Measurements from ENCODE around the gene RAB40C. TPM values are rescaled to one million over a fixed set of nuclear protein-coding genes. Genes with fewer than 3 reads are reported as not detected.
A peak's percentile ranks its signal among the peaks of the same experiment; 100 is the strongest.

The RAB40C gene
- polyA plus RNA-seq, 12 donors = 8.8 to 25.9 (median 10.6) TPM; not detected in 1

DNA sequence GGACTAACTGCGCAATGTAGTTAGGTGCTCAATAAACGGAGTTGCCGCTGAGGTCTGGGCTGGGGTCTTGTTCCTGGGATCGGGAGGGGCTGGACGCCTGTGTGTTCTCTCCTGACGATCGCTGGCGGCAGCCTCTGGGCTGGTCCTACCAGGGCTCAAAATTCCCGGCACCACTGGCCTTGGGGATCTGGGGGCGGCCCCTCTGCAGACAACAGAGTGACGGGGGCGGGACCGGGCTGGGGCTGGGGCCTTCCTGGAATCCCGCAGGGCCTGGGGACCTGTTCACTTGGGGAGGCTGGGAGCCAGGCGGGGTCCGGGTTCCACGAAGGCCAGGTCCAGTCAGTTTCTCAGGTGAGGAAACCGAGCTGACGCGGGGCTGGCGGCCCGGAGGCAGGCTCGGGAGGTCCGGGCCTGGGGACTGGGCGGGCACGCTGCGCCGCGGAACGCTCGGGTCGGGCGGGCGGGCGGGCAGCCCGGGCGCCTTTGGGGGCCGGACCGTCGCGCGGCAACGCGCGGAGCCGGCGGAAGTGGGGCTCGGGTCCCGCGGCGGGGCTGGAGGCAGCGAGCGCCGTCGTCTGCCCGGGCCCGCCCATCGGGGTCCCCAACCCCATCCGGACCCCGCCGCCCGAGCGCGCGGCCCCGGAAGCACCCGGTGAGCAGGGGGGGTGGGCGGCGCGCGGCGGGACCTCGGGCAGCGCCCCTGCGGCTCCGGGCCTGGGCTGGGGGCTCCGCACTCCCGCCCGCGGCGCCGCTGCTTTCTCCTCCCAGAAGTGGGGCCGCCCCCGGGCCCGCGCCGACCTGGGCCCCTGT is 20.2 kb upstream of the RAB40C start, which contains the start of gene PIGQ:
Gene PIGQ (plus strand): TSS at position 524 of the 810 bp plus-strand sequence. CDS start 4,107 bp downstream, outside the sequence.
- DNase-seq = peak; percentile 58

DNA sequence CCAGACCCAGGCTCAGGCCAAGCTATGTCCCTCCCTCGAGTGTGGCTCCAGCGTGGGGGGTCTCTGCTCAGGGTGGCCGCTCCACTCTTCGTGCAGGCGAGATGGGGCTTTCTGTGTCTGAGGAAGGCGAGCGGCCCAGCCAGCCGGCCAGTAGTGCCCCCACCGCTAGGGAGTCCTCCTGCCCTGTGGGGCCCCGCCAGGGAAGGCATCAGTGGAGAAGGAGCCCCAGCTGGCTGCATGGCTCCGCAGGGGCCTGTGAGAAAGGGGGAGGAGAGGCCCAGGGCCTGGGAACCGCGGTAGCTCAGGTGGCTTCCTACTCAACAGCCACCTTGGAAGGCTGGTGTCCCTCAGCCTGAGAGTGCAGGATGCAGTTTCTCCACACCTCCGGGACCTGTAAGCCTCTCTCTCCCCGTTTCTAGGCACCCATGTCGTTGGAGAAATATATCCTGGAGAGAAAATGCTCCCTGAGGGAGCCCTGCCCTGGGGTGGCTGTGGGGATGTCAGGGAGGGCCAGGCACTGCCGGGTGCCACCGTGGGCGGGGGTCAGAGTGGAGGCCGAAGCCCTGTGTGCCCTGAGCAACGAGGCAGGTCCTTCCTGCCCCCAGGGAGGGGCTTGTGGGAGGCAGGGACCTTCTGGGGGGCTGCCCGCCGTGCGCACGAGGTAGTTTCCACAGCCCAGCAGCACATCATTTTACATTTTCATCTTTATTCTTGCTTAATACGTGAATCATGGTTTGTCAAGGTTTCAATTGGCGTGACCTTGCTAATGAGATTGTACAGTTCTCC is 16.8 kb upstream of the RAB40C start:
- no peak for DNase-seq

DNA sequence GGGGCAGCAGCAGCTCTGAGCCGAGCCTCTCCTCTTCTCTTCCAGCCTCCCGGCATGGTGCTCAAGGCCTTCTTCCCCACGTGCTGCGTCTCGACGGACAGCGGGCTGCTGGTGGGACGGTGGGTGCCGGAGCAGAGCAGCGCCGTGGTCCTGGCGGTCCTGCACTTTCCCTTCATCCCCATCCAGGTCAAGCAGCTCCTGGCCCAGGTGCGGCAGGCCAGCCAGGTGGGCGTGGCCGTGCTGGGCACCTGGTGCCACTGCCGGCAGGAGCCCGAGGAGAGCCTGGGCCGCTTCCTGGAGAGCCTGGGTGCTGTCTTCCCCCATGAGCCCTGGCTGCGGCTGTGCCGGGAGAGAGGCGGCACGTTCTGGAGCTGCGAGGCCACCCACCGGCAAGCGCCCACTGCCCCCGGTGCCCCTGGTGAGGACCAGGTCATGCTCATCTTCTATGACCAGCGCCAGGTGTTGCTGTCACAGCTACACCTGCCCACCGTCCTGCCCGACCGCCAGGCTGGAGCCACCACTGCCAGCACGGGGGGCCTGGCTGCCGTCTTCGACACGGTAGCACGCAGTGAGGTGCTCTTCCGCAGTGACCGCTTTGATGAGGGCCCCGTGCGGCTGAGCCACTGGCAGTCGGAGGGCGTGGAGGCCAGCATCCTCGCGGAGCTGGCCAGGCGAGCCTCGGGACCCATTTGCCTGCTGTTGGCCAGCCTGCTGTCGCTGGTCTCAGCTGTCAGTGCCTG is 15.7 kb upstream of the RAB40C start:
- no peak for DNase-seq

DNA sequence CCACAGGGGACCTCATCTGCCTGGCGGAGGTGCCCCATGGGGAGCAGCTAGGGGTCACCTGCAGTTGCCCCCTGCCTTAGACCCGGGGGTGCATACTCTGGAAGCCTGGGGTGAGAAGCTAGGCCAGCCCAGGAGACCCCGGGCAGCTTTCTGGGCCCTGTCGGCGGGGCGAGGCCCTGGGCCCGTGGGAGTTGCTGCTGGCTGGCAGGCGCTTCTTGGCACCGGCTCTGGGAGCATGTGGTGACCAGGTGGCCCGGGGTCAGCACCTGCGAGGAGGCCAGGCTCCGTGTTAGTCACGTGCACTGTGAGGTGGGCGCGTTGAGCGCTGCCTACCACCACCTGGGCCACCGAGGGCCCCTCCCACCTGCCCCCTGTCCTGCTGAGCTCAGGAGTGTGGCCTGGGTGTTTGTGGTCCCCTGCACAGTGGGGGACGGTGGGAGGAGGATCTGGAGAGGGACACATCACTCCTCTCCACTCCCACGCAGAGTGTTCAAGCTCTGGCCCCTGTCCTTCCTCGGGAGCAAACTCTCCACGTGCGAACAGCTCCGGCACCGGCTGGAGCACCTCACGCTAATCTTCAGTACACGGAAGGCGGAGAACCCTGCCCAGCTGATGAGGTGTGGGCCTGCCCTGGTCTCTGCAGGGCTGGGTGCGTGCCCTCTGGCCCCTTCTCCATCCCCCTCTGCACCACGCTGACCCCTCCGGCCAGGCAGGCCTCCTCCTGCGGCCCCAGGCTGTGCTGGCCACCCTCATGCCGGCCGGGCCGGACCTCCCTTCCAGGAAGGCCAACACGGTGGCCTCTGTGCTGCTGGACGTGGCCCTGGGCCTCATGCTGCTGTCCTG is 14.3 kb upstream of the RAB40C start:
- no peak for DNase-seq

DNA sequence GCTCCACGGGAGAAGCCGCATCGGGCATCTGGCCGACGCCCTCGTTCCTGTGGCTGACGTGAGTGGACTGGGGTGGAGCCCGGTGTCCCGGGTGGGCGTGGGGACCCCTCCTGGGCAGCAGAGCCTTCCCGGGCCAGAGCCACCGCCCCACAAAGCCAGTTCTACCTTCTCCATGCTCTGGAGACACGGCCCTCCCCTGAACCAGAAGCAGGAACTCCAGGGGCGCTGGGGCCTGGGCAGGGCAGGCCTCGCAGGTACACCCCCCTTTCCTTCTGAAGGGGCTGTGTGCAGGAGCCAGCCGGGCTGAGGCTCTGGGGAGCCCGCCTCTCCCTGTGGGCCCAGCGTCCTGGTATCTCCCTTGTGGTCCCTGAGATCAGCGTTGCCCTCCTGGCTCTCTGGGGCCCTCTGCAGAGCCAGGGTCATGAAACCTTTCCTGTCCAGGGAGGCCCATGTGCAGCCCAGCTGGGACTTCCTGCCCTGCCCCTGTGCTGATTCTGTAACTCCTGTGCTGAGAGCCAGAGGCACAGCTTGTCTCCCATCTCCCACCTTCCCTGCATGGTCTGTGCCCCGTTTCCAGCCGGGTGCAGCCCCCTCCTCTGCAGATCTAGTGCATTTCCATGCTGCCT is 13.6 kb upstream of the RAB40C start:
- no peak for DNase-seq

DNA sequence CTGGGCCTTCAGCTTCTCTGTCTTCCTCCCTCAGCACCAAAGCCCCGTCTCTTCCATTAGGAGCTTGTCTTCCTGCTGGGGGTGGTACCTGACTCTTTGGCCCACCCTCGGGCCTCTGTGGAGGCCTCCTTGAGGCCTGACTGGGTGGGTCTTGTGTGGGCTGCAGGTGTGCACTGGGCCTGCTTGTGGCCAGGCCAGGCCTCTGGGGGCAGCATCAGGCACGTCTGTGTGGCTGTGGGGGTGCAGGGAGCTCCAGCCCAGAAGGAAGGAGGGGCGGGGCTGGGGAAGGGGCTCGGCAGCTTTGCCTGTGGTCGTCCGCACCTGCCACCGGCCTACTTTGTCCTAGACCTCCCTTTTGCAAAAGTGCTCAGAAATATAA is 13.1 kb upstream of the RAB40C start:
- no peak for DNase-seq

DNA sequence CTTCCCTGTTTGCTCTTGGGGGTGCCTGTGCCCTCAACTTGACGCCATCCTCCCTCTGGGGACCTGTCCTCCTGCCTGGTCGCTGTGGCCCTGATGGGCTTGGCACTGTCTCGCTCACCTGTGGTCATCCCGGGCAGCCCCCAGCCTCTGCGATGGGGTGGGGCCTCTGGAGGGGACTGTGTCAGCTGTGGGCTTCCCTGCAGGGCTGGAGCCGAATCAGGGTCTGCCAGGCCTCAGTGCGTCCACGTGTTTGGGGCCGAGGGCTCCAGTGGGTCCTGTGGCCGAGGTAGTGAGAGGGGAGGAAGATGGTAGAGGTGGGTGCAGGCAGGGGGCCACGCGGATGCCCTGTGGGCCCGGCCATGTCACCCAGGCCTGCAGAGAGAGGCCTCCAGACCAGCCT is 12.1 kb upstream of the RAB40C start:
- no peak for DNase-seq

DNA sequence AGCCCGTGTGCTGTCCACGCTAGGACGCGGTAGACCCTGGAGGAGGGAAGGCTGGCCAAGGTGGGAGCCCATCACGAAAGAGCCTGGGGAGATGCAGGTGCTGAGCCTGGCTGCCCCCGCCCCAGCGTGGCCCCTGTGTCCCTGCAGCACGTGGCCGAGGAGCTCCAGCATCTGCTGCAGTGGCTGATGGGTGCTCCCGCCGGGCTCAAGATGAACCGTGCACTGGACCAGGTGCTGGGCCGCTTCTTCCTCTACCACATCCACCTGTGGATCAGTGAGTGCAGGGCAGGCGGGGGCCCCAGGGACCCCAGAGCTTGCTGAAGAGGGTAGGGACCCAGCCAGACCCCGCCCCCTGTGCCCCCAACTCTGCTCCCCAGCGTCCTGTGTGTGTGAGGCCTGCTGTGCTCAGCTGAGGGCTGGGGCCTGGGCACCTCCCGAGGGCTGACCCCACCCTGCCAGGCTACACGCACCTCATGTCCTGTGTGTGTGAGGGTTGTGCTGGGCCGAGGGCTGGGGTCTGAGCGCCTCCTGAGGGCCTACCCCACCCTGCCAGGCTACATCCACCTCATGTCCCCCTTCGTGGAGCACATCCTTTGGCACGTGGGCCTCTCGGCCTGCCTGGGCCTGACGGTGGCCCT is 11.5 kb upstream of the RAB40C start:
- no peak for DNase-seq

DNA sequence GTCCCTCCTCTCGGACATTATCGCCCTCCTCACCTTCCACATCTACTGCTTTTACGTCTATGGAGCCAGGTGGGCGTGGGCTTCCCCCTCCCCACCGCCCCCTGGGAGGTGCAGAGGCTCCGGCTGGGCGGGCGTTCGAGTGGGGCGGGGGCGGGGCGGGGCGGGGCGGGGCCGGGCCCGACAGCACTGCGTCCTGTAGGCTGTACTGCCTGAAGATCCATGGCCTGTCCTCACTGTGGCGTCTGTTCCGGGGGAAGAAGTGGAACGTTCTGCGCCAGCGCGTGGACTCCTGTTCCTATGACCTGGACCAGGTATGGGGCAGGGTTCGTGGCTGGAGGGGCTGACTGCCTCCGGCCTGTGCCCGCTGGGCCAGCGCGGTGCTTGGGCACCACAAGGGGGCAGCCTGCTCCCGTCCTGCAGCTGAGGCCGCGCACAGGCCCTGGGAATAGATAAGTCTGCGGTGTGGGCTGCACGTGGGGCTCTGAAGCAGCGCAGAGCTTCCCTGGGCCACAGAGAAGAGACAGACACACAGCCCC is 10.9 kb upstream of the RAB40C start:
- no peak for DNase-seq

DNA sequence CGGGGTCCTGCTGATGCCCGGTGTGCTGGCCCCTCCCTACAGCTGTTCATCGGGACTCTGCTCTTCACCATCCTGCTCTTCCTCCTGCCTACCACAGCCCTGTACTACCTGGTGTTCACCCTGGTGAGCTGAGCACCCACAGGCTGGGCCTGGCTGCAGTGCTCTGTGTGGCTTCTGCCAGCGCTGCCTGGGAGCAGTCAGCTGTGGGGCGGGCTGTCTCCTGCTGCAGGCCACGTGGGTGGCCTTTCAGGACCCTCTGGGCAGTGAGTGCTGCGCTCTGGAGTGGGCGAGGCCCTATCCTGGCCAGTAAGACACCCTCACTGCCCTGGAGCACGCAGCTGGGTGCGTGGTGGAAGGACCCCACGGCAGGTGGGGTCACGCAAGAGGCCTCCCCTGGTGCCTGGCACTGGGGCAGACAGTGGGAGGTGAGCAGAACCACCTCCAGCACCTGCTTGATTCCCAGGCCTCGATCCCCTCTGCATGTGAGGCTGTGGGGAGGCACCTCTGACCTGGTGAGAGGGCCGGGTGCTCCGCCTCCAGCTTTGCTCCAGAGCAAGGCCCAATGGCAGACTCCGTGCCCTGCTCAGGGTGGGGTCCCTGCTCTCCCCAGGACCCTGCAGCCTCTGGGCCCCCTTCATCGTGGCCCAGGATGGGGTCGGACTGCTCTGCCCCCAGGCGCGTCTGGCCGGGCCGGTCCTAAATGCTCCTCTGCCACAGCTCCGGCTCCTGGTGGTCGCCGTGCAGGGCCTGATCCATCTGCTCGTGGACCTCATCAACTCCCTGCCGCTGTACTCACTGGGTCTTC is 9.5 kb upstream of the RAB40C start:
- no peak for DNase-seq

DNA sequence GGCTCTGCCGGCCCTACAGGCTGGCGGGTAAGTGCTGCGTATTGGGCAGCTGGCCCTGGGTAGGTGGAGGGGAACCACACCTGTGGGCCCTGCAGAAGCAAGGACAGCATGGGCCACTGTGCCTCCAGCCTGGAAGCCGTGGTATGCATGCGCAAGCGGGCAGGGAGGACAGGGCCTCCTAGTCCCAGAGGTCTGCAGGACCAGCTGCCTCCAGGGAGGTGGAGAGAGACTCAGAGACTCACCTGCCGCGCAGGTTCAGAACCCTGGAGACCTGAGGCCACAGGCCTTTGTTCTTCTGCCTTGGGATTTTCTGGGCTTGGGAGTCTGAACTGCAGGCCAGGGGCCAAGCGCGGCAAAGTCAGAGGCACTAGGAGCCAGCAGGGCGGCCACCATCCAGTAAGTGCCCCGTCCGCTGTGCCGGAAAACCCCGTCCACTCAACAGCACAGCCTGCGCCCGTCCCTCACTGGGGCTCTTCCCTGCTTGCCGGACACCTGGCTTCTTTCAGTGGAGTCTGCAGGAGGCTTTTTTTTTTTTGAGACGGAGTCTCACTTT is 8.8 kb upstream of the RAB40C start:
- no peak for DNase-seq

DNA sequence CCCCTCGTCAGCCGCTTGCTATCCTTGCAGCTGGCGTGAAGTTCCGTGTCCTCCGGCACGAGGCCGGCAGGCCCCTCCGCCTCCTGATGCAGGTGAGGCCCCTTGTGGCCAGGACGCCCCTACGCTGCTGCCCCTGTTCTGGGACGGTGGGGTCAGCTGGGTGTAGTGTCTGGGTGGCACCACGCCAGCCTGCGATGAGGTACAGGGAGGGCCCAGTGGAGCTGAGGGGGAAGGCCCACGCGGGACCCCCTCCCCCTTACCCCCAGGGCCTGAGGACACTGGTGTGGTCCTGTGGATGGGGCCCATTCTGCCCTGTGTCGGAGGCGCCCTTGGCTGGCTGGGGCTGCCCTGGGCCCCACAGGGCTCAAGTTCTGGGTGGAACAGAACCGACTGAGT is 7.7 kb upstream of the RAB40C start:
- no peak for DNase-seq

DNA sequence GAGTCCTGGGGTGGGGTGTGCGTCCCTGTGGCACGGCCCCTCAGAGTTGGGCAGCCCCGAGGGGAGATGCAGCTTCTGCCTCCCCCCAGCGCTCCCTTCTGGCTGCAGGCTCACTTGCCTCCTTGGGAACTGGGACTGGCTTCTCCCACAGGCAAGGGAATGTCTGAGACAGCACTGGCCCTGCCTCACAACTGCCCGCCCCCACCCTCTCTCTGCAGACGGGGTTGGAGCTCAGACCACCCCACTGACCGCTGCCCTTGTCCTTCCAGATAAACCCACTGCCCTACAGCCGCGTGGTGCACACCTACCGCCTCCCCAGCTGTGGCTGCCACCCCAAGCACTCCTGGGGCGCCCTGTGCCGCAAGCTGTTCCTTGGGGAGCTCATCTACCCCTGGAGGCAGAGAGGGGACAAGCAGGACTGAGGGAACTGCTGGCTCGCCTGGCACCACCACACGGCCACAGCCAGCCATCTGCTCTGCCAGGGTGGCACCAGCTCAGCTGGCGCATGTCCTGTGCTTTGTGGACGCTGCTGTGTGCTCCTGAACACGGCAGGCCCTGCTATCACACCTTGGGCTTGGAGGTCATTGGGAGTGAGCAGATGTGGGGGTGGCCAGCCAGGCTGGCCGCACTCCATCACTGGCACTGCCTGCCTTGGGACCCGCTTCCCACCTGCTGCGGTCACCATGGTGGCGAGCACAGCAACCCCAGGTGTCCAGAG is 7.1 kb upstream of the RAB40C start:
- DNase-seq = no peak

DNA sequence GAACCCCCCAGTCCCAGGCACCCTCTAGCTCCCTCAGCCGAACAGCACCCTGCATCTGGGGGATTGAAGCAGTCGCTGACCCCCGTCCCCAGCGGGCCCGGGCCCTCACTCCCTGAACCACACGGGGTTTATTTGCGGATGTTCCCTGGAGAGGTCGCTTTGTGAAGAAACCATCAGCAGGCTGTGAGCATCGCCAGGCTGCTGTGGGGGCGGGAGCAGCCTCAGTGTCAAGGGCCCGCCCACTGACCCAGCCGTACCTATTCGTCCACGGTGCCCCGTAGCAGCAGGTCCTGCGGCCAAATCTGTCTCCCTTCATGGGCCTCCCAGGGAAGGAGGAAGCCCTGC is 6.4 kb upstream of the RAB40C start:
- no peak for DNase-seq

DNA sequence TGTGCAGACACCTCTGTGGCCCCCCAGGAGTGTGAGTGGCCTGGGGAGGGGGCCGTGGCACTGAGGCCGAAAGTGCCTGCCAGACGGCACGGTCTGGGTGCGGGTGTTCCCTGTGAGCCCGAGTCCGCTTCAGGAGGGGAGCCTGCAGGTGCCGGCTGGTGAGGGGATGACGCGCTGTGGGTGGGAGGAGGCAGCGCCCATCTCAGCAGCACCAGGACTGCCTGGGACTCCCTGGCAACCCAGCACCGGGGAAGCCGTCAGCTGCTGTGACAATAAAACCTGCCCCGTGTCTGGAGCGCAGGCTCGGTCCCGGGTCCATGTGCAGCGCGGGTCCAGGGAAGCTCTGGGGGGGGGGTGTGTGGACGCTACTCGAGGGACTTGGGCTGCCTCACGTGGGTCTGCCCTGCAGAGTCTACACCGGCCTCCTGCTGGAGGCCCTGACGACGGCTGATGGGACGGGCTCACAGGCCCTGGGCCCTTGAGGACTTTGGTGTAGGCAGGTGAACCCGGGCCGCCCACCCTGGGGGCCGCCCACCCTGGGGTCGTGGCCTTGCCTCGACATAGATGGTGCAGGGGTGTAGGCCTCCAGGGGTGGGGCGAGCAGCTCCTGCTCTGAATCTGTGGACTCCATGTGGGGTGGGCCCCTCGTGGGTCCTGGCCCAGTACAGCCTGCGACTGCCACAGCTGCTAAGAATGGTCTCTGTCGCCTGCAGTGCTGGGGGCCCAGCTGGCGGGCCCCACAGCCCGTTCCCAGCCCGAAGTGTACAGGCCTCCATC is 5.9 kb upstream of the RAB40C start:
- DNase-seq = no peak

DNA sequence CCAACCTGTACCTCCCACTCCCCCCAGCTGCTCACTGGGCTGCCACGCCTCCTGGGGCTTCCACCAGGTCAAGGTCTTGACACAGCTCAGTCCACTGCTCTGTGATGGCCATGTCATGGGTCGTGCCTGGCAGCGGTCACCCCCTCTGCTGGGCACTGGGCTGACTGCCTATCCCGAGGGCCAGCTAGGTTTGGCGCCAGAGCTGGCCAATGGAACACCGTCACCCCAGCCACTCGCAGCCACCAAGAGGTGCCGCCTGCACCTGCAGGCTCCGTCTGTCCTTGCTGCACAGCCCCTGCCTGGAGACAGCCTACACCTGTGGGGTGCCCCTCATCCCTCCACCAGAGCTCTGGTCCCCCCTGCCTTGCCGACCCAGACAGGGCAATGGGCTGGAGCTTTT is 4.5 kb upstream of the RAB40C start:
- no peak for DNase-seq

DNA sequence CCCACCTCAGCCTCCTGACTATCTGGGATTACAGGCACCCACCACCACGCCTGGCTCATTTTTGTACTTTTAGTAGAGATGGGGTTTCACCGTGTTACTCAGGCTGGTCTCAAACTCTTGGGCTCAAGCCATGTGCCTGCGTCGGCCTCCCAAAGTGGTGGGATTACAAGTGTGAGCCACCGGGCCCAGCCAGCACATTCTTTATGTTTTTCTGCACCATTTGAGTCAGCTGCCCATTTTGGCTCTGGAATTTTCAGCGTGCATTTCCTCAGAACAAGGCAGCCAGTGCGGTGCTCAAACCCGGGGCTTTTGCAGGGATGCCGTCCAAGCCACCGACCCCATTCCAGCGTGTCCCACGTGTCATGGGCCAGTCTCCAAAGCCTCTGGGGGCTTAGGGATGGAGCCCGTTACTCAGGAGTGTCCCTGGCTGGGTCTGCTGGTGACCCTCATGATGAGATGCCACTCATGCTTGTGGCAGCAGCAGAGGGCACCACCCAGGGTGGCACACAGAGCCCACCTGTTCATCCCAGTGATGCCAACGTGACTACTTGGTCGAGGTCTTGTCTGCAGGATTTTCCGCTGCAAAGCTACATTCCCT is 3.7 kb upstream of the RAB40C start:
- no peak for DNase-seq
